Measurements from ENCODE around the gene GFER. TPM values are rescaled to one million over a fixed set of nuclear protein-coding genes. Genes with fewer than 3 reads are reported as not detected.

Gene GFER
- total and polyA plus RNA-seq, 4 donors = 7.2 to 36.1 (median 29.1) TPM

DNA sequence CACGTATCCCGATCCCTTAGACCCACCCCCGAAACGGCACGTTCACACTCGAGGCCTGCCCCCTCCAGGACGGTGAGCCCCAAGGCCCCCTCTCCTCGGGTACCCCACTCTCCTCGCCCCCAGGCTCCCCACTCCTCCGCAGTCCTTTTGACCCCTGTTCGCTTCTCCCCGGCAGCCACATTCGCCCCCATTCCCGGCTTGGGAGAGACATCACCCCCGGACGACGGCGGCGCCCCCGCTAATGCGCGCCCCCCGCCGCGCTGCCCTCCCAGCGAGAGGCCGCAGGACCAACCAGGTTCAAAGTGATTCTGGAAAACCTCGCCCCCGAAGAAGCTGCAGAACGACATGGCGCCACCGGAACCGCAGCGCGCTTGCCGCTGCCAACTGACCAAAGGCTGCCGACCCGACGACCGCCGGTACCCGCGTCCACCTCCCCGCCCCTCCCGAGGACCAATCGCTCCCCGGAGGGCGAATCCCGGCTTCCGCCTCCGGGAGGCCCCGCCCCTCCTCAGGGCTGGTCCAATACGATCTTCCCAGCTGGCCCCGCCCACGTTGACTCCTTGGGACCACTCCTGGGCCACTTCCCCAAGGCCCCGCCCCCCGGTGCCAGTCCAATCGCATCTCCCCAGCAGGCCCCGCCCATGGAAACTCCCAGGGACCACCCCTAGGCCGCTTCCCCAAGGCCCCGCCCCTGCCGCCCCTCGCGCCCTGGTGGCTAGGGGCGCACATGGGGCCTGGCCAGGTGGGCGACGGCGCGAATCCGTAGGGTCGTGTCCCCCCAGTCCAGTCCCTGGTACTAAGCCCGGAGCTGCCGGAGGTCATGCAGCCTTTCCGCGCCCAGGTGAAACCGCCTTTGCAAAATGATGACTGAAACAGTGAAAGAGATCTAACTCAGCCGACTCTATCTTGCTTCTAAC lies 40.9 kb upstream of the GFER start, which contains the start of gene MSRB1:
Gene MSRB1 (minus strand): TSS at position 390 of the 917 bp plus-strand sequence. CDS start 43 bp downstream, at position 347.
- Histone ChIP-seq H3K4me3 (ENCODE audit: low read depth, low read length) (peak within 1 kb of the TSS; percentile 84), H3K27me3 (ENCODE audit: control insufficient read depth, insufficient read depth, low read length) (no peaks in the 10 kb centered on the region), H3K36me3 (ENCODE audit: control insufficient read depth, insufficient read depth, low read length) (peaks cover 33% of the 10 kb centered on the region), H3K4me1 (ENCODE audit: control insufficient read depth, insufficient read depth, low read length) (peaks cover 23% of the 10 kb centered on the region), H3K9me3 (ENCODE audit: control insufficient read depth, insufficient read depth, low read length) (no peaks in the 10 kb centered on the region), H3K27ac (ENCODE audit: low read depth, low read length) (peak within 1 kb of the TSS; percentile 69)
- DNase-seq (ENCODE audit: low read depth in 4 of 6, low spot score in 6 of 6) = peak; percentile 92 to 100 (median 98)
- under 1% methylated on average over 59 of the region's 77 CpGs for WGBS (ENCODE audit: insufficient coverage)

DNA sequence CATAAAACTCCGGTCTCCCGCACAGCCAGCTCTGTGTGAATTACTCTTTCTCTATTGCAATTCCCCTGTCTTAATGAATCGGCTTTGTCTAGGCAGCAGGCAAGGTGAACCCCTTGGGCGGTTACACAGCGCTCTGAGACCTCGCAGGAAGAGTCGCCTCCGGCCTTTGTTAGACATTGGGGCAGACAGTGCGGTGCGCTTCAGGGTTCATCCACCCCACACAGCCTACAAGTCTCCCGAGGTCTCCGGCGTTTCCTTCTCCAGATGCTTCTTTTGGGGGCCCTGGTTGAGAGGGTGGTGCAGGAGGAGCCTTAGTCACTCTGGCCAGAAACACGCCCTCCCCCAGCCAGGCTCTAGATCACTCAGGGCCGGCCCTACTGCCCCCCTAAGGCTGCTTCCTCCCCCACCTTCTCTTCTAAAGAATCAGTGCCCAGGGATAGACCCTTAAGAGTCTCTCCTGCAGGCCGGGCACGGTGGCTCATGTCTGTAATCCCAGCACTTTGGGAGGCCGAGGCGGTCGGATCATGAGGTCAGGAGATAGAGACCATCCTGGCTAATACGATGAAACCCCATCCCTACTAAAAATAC lies 39.3 kb upstream of the GFER start:
- H3K4me1 ChIP-seq (ENCODE audit: control insufficient read depth, insufficient read depth, low read length) = peaks cover 23% of the 10 kb centered on the region
- no peak overlapping the region for H3K27ac ChIP-seq (ENCODE audit: low read depth, low read length)
- no peaks in the 10 kb centered on the region for H3K9me3 ChIP-seq (ENCODE audit: control insufficient read depth, insufficient read depth, low read length)
- WGBS (ENCODE audit: insufficient coverage) = 82% methylated on average over 11 of the region's 21 CpGs
- H3K4me3 ChIP-seq (ENCODE audit: low read depth, low read length) = no peak overlapping the region
- H3K27me3 ChIP-seq (ENCODE audit: control insufficient read depth, insufficient read depth, low read length) = no peaks in the 10 kb centered on the region
- no peak for DNase-seq (ENCODE audit: low read depth in 4 of 6, low spot score in 6 of 6)
- peaks cover 18% of the 10 kb centered on the region for H3K36me3 ChIP-seq (ENCODE audit: control insufficient read depth, insufficient read depth, low read length)

- 83% methylated on average over 13 of the region's 19 CpGs for WGBS (ENCODE audit: insufficient coverage)
- no peak overlapping the region for H3K27ac ChIP-seq (ENCODE audit: low read depth, low read length)
- H3K4me1 ChIP-seq (ENCODE audit: control insufficient read depth, insufficient read depth, low read length) = peaks cover 23% of the 10 kb centered on the region
- H3K36me3 ChIP-seq (ENCODE audit: control insufficient read depth, insufficient read depth, low read length) = peaks cover 10% of the 10 kb centered on the region
- no peak overlapping the region for H3K4me3 ChIP-seq (ENCODE audit: low read depth, low read length)
- no peaks in the 10 kb centered on the region for H3K27me3 ChIP-seq (ENCODE audit: control insufficient read depth, insufficient read depth, low read length)
- no peaks in the 10 kb centered on the region for H3K9me3 ChIP-seq (ENCODE audit: control insufficient read depth, insufficient read depth, low read length)
- no peak for DNase-seq (ENCODE audit: low read depth in 4 of 6, low spot score in 6 of 6)
These were observed 38.2 kb upstream of the GFER start for GRCh38 chr16:1945559-1946391.

DNA sequence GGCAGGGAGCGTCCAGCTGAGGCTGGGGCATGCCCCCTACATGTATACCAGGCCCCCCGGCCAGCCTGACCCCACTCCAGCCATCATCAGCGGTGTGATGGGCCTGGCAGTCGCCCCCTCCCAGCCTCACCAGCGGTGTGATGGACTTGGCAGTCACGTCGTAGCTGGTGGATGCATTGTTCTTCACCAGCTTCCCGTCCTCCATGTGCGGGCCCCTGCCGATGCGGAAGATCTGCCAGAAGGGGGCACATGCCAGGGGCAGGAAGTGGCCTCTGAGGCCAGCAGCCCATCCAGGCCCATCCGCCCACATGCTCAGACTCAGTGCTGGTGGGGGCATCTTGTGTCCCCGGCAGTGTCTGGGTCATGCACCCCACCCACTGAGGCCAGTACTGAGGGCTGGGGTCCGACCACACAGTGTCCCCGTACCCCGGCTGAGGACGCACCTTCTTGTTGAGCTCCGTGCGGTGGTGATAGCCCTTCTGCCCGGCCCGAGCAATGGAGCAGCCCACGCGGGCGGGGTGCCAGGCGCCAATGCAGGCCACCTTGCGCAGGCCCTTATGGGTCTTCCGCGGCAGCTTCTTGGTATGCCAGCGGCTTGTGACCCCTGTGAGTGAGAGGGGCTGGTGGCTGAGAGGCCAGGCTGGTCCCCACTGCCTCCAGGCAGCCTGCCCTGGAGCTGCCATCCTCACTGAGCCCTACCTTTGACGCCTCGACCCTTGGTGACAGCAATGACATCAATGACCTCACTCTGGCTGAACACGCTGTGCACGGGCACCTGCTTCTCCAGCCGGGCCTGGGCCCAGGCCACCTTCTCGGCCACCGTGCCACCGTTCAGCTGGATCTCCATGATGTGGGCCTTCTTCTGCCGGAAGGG lies 37.3 kb upstream of the GFER start:
- H3K4me3 ChIP-seq (ENCODE audit: low read depth, low read length) = no peak overlapping the region
- H3K36me3 ChIP-seq (ENCODE audit: control insufficient read depth, insufficient read depth, low read length) = peaks cover 3% of the 10 kb centered on the region
- H3K27ac ChIP-seq (ENCODE audit: low read depth, low read length) = no peak overlapping the region
- H3K9me3 ChIP-seq (ENCODE audit: control insufficient read depth, insufficient read depth, low read length) = no peaks in the 10 kb centered on the region
- DNase-seq (ENCODE audit: low read depth in 4 of 6, low spot score in 6 of 6) = no peak
- H3K27me3 ChIP-seq (ENCODE audit: control insufficient read depth, insufficient read depth, low read length) = no peaks in the 10 kb centered on the region
- H3K4me1 ChIP-seq (ENCODE audit: control insufficient read depth, insufficient read depth, low read length) = peaks cover 18% of the 10 kb centered on the region
- WGBS (ENCODE audit: insufficient coverage) = 80% methylated on average over 38 of the region's 38 CpGs

GRCh38 chr16:1947369-1947670 lies 36.7 kb upstream of the GFER start:
- Histone ChIP-seq H3K27ac (ENCODE audit: low read depth, low read length) (no peak overlapping the region), H3K27me3 (ENCODE audit: control insufficient read depth, insufficient read depth, low read length) (no peaks in the 10 kb centered on the region), H3K9me3 (ENCODE audit: control insufficient read depth, insufficient read depth, low read length) (no peaks in the 10 kb centered on the region), H3K4me3 (ENCODE audit: low read depth, low read length) (no peak overlapping the region), H3K36me3 (ENCODE audit: control insufficient read depth, insufficient read depth, low read length) (peaks cover 3% of the 10 kb centered on the region), H3K4me1 (ENCODE audit: control insufficient read depth, insufficient read depth, low read length) (peaks cover 12% of the 10 kb centered on the region)
- 92% methylated on average over 9 of the region's 9 CpGs for WGBS (ENCODE audit: insufficient coverage)
- DNase-seq (ENCODE audit: low read depth in 4 of 6, low spot score in 6 of 6) = no peak

DNA sequence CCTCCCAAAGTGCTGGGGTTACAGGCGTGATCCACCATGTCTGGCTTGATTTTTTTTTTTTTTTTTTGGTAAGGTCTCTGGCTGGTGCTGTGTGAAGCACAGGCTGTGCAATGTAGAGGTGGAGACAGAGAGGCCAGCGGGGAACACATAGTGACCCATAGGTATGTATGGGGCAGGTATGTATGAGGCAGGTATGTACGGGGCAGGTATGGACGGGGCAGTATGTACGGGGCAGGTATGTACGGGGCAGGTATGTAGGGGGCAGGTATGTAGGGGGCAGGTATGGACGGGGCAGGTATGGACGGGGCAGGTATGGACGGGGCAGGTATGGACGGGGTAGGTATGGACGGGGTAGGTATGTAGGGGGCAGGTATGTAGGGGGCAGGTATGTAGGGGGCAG lies 34.5 kb upstream of the GFER start:
- Histone ChIP-seq H3K4me1 (ENCODE audit: control insufficient read depth, insufficient read depth, low read length) (no peaks in the 10 kb centered on the region), H3K27ac (ENCODE audit: low read depth, low read length) (no peak overlapping the region), H3K36me3 (ENCODE audit: control insufficient read depth, insufficient read depth, low read length) (peaks cover 3% of the 10 kb centered on the region), H3K27me3 (ENCODE audit: control insufficient read depth, insufficient read depth, low read length) (no peaks in the 10 kb centered on the region), H3K4me3 (ENCODE audit: low read depth, low read length) (no peak overlapping the region), H3K9me3 (ENCODE audit: control insufficient read depth, insufficient read depth, low read length) (no peaks in the 10 kb centered on the region)
- 92% methylated on average over 7 of the region's 11 CpGs for WGBS (ENCODE audit: insufficient coverage)
- no peak for DNase-seq (ENCODE audit: low read depth in 4 of 6, low spot score in 6 of 6)

- H3K4me3 ChIP-seq (ENCODE audit: low read depth, low read length) = no peak overlapping the region
- H3K36me3 ChIP-seq (ENCODE audit: control insufficient read depth, insufficient read depth, low read length) = peaks cover 3% of the 10 kb centered on the region
- no peak overlapping the region for H3K27ac ChIP-seq (ENCODE audit: low read depth, low read length)
- H3K9me3 ChIP-seq (ENCODE audit: control insufficient read depth, insufficient read depth, low read length) = no peaks in the 10 kb centered on the region
- WGBS (ENCODE audit: insufficient coverage) = 74% methylated on average over 7 of the region's 7 CpGs
- H3K27me3 ChIP-seq (ENCODE audit: control insufficient read depth, insufficient read depth, low read length) = no peaks in the 10 kb centered on the region
- no peak for DNase-seq (ENCODE audit: low read depth in 4 of 6, low spot score in 6 of 6)
- H3K4me1 ChIP-seq (ENCODE audit: control insufficient read depth, insufficient read depth, low read length) = no peaks in the 10 kb centered on the region
These were observed 33.9 kb upstream of the GFER start for GRCh38 chr16:1950047-1950446.

DNA sequence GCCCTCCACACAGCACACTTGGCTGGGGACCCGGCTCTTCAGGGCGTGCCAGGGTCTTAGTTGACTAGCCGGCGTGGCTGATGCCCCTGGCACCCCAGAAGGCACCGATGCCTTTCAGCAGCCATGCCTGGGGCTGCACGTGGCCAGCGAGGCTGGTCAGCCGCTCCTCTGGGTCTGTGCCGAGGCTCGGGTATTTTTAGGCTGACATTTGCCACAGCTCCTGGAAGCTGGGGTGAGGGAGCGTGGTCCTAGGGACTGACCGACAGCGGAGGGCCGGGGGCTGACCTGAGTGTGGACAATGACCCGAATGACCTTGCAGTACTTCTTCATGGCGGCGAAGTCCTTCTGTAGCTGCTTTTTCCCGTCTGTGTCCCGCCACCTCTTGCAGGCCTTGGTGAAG lies 33.4 kb upstream of the GFER start:
- Histone ChIP-seq H3K27me3 (ENCODE audit: control insufficient read depth, insufficient read depth, low read length) (no peaks in the 10 kb centered on the region), H3K27ac (ENCODE audit: low read depth, low read length) (no peak overlapping the region), H3K4me1 (ENCODE audit: control insufficient read depth, insufficient read depth, low read length) (no peaks in the 10 kb centered on the region), H3K4me3 (ENCODE audit: low read depth, low read length) (no peak overlapping the region), H3K9me3 (ENCODE audit: control insufficient read depth, insufficient read depth, low read length) (no peaks in the 10 kb centered on the region), H3K36me3 (ENCODE audit: control insufficient read depth, insufficient read depth, low read length) (peaks cover 3% of the 10 kb centered on the region)
- DNase-seq (ENCODE audit: low read depth in 4 of 6, low spot score in 6 of 6) = no peak
- 87% methylated on average over 19 of the region's 19 CpGs for WGBS (ENCODE audit: insufficient coverage)

- H3K9me3 ChIP-seq (ENCODE audit: control insufficient read depth, insufficient read depth, low read length) = no peaks in the 10 kb centered on the region
- no peak overlapping the region for H3K4me3 ChIP-seq (ENCODE audit: low read depth, low read length)
- DNase-seq (ENCODE audit: low read depth in 4 of 6, low spot score in 6 of 6) = no peak
- H3K27me3 ChIP-seq (ENCODE audit: control insufficient read depth, insufficient read depth, low read length) = no peaks in the 10 kb centered on the region
- no peaks in the 10 kb centered on the region for H3K36me3 ChIP-seq (ENCODE audit: control insufficient read depth, insufficient read depth, low read length)
- H3K4me1 ChIP-seq (ENCODE audit: control insufficient read depth, insufficient read depth, low read length) = peaks cover 2% of the 10 kb centered on the region
- WGBS (ENCODE audit: insufficient coverage) = 92% methylated on average over 19 of the region's 22 CpGs
- H3K27ac ChIP-seq (ENCODE audit: low read depth, low read length) = no peak overlapping the region
These were observed 30.3 kb upstream of the GFER start for GRCh38 chr16:1953734-1954133.

Data from spinal cord (tissue), 10 donors.